Adrenal gland (tissue), 12 donors: Measurements from ENCODE around the gene PA2G4. TPM values are rescaled to one million over a fixed set of nuclear protein-coding genes. Genes with fewer than 3 reads are reported as not detected.

ENCODE experiments used
- DNase-seq, 7 donors: peaks; one replicate each; pipeline ENCODE4 v3.0.0-alpha.2; 2019 to 2020
- H3K27ac ChIP-seq, 5 donors: fragments of 200-600 bp; sonication (generic) in 4 of 5; 1 replicate in 3 of 5; 2 replicates in 2 of 5; pipeline versions ENCODE4 v1.5.1 to v1.8.0; 2016 to 2020; ENCODE audit warnings: mild to moderate bottlenecking in 1 of 5
- H3K27me3 ChIP-seq: fragments of 200-600 bp; 2 replicates; pipeline ENCODE4 v1.8.0; 2021
- H3K36me3 ChIP-seq, 2 donors: fragments of 200-600 bp; replicated peaks in 1 of 2; 1 replicate in 1 of 2; 2 replicates in 1 of 2; pipeline versions ENCODE4 v1.5.1 to v1.8.0; 2018 to 2022
- H3K4me1 ChIP-seq, 2 donors: fragments of 200-600 bp; replicated peaks in 1 of 2; 1 replicate in 1 of 2; 2 replicates in 1 of 2; pipeline versions ENCODE4 v1.5.1 to v1.8.0; 2018 to 2021
- H3K4me3 ChIP-seq, 4 donors: fragments of 200-600 bp; sonication (generic) in 3 of 4; one replicate each; pipeline ENCODE4 v1.5.1; 2016 to 2018
- H3K9me3 ChIP-seq, 3 donors: fragments of 200-600 bp; sonication (generic) in 1 of 3; replicated peaks in 1 of 3; 1 replicate in 2 of 3; 2 replicates in 1 of 3; pipeline versions ENCODE4 v1.5.1 to v1.8.0; 2016 to 2021
- CTCF ChIP-seq, 6 experiments: fragments of 450-650 bp in 4 of 6; fragments of 200-600 bp in 2 of 6; sonication (generic) in 1 of 6; IDR thresholded peaks; 1 replicate in 5 of 6; 2 replicates in 1 of 6; pipeline versions ENCODE4 v1.5.1 to v1.8.0; 2016 to 2021; ENCODE audit warnings: antibody characterized with exemption in 6 of 6, mild to moderate bottlenecking in 2 of 6, moderate library complexity in 1 of 6
- POLR2A ChIP-seq, 2 donors: fragments of 450-650 bp; IDR thresholded peaks; one replicate each; pipeline ENCODE4 v1.6.1; 2017; ENCODE audit warnings: antibody characterized with exemption in 2 of 2, mild to moderate bottlenecking in 2 of 2, moderate library complexity in 1 of 2
- WGBS, 4 donors: extraction: QIAGEN DNeasy Blood & Tissue Kit in 2 of 4; methylation state at CpG; one replicate each; pipeline versions ENCODE4 v1.1.5 to v1.1.7; 2013 to 2017; 5-methylcytosine and 5-hydroxymethylcytosine counted together
- intact Hi-C, 2 donors: fragments of 100-400 bp; cut with DNase I; formaldehyde crosslinking; loops; one replicate each; pipeline versions ENCODE4 v1.14.1 to v1.15.0; 2022 to 2023
- polyA plus RNA-seq, 3 donors: library from polyadenylated mRNA; stranded (reverse); fragments of 200-250 nt in 2 of 3; fragments of 350-450 nt in 1 of 3; fragmentation: Illumina TruSeq in 1 of 3; extraction: RNeasy Lipid Tissue Mini Kit (QIAGEN cat#74804) in 1 of 3; gene quantifications; one replicate each; pipeline ENCODE4 v1.2.3, GENCODE V29; 2013 to 2014
- total RNA-seq, 9 donors: library from RNA; depleted of rRNA in 4 of 9; stranded (reverse); fragments of >200 nt in 4 of 9; fragments of 120-200 nt in 1 of 9; fragmentation: NEBNext Ultra II Directional in 1 of 9; extraction: Animal tissue kit (Norgen Biotek cat#: 25700) in 1 of 9; gene quantifications; one replicate each; pipeline versions ENCODE4 v1.1.0 to v1.2.4, GENCODE V29; 2013 to 2023
- donor health status: healthy with polysubstance abuse.
- donor health status: Bipolar disorder and iron deficiency.
- donor health status: DM: yes; HTN: yes; CAD: no.
- donor health status: DM: no; HTN: no; CAD: no.
- donor health status: DM: no; HTN: no; CAD: no.
- donor health status: DM: yes; HTN: yes; CAD: no.

The PA2G4 gene
- total and polyA plus RNA-seq, 12 donors = 64.1 to 252 (median 106) TPM

- peaks cover 0 to 97% of the 10 kb centered on the region in 2 donors for H3K36me3 ChIP-seq
- H3K4me1 ChIP-seq = peaks cover 0 to 7% of the 10 kb centered on the region in 2 donors
- no peaks in the 10 kb centered on the region for H3K9me3 ChIP-seq
- DNase-seq = no peak
- TF ChIP-seq CTCF (IDR thresholded peaks at IDR 0.05) (no peak), POLR2A (IDR thresholded peaks at IDR 0.05) (no peak)
- intact Hi-C loops = no loop called here
- H3K4me3 ChIP-seq = no peak overlapping the region
- H3K27ac ChIP-seq = no peak overlapping the region
- WGBS, 4 donors = 97 to 99% (median 98%) methylated on average over 6 of the region's 6 CpGs
- no peaks in the 10 kb centered on the region for H3K27me3 ChIP-seq
Observed at GRCh38 chr12:56134897-56135296, 30.5 kb downstream of the PA2G4 start.

- no peaks in the 10 kb centered on the region for H3K4me1 ChIP-seq
- TF ChIP-seq CTCF (IDR thresholded peaks at IDR 0.05) = no peak
- TF ChIP-seq POLR2A (IDR thresholded peaks at IDR 0.05) = no peak
- WGBS, 4 donors = 94 to 98% (median 97%) methylated on average over 11 to 14 of the region's 14 CpGs
- no peaks in the 10 kb centered on the region for H3K27me3 ChIP-seq
- H3K9me3 ChIP-seq = no peaks in the 10 kb centered on the region
- H3K36me3 ChIP-seq = peaks cover 0 to 97% of the 10 kb centered on the region in 2 donors
- no peak overlapping the region for H3K4me3 ChIP-seq
- H3K27ac ChIP-seq = no peak overlapping the region
- no peak for DNase-seq
- intact Hi-C loops = no loop called here
Observed at GRCh38 chr12:56137853-56138571, 33.7 kb downstream of the PA2G4 start.

- TF ChIP-seq CTCF (IDR thresholded peaks at IDR 0.05) (no peak), POLR2A (IDR thresholded peaks at IDR 0.05) (no peak)
- no peak for DNase-seq
- intact Hi-C loops = no loop called here
- Histone ChIP-seq H3K4me1 (peaks cover 11 to 12% of the 10 kb centered on the region in 2 donors), H3K4me3 (no peak overlapping the region), H3K27me3 (no peaks in the 10 kb centered on the region), H3K9me3 (no peaks in the 10 kb centered on the region), H3K36me3 (peaks cover 0 to 77% of the 10 kb centered on the region in 2 donors), H3K27ac (no peak overlapping the region)
- 87 to 92% (median 88%) methylated on average over 17 to 19 of the region's 19 CpGs for WGBS, 4 donors
Observed at GRCh38 chr12:56141946-56142784, 37.8 kb downstream of the PA2G4 start.

GRCh38 chr12:56143217-56143616 is 38.9 kb downstream of the PA2G4 start:
- Histone ChIP-seq H3K36me3 (peaks cover 0 to 67% of the 10 kb centered on the region in 2 donors), H3K9me3 (no peaks in the 10 kb centered on the region), H3K27ac (peak overlapping the region in 1 of 5 donors; percentile 49), H3K4me3 (no peak overlapping the region), H3K27me3 (no peaks in the 10 kb centered on the region), H3K4me1 (peaks cover 15% of the 10 kb centered on the region in 2 donors)
- WGBS, 4 donors = 53 to 72% (median 61%) methylated on average over 4 of the region's 4 CpGs
- no peak for TF ChIP-seq POLR2A (IDR thresholded peaks at IDR 0.05)
- TF ChIP-seq CTCF (IDR thresholded peaks at IDR 0.05) = no peak
- intact Hi-C loops = no loop called here
- DNase-seq = no peak
